H9 (cell line): ENCODE results near the gene KIAA1328. TPM values are rescaled to one million over a fixed set of nuclear protein-coding genes. Genes with fewer than 3 reads are reported as not detected.

Experiments used
- DNase-seq: peaks from one replicate; pipeline ENCODE4 v3.0.0-alpha.2; 2017
- H2AFZ ChIP-seq: one replicate; pipeline ENCODE4 v1.6.1; 2013; ENCODE audit warnings: mild to moderate bottlenecking, low read length, control low read depth, moderate library complexity
- H2AK5ac ChIP-seq: 2 replicates; pipeline ENCODE4 v1.6.1; 2013; ENCODE audit warnings: low read length, control low read depth, mixed read lengths; ENCODE audit not compliant: insufficient read length
- H2BK120ac ChIP-seq: one replicate; pipeline ENCODE4 v1.6.1; 2013; ENCODE audit warnings: low read depth, mild to moderate bottlenecking, low read length, control low read depth, inconsistent platforms; ENCODE audit not compliant: poor library complexity, severe bottlenecking
- H2BK12ac ChIP-seq: 2 replicates; pipeline ENCODE4 v1.6.1; 2013; ENCODE audit warnings: low read length, control low read depth, mixed read lengths, low read depth; ENCODE audit not compliant: insufficient read length
- H2BK15ac ChIP-seq: 2 replicates; pipeline ENCODE4 v1.6.1; 2013; ENCODE audit warnings: low read depth, low read length, control low read depth
- H2BK20ac ChIP-seq: one replicate; pipeline ENCODE4 v1.6.1; 2013; ENCODE audit warnings: low read depth, mild to moderate bottlenecking, low read length, control low read depth, inconsistent platforms; ENCODE audit not compliant: poor library complexity, severe bottlenecking
- H2BK5ac ChIP-seq: 2 replicates; pipeline ENCODE4 v1.6.1; 2013; ENCODE audit warnings: low read length, control low read depth, mixed read lengths; ENCODE audit not compliant: insufficient read length
- H3K14ac ChIP-seq: 2 replicates; pipeline ENCODE4 v1.6.1; 2013; ENCODE audit warnings: low read length, control low read depth; ENCODE audit not compliant: insufficient read depth
- H3K18ac ChIP-seq: 2 replicates; pipeline ENCODE4 v1.6.1; 2013; ENCODE audit warnings: low read depth, mild to moderate bottlenecking, mixed read lengths, low read length, control low read depth; ENCODE audit not compliant: insufficient read length
- H3K23ac ChIP-seq: 2 replicates; pipeline ENCODE4 v1.6.1; 2013; ENCODE audit warnings: low read length, control low read depth, mixed read lengths, low read depth; ENCODE audit not compliant: insufficient read length
- H3K23me2 ChIP-seq: 2 replicates; pipeline ENCODE4 v1.6.1; 2013; ENCODE audit warnings: low read depth, mild to moderate bottlenecking, mixed read lengths, low read length, control low read depth; ENCODE audit not compliant: insufficient read length, poor library complexity, severe bottlenecking
- H3K27ac ChIP-seq: 2 replicates; pipeline ENCODE4 v1.5.1; 2013; ENCODE audit warnings: low read length, control low read depth, mixed read lengths, low read depth; ENCODE audit not compliant: insufficient read length
- H3K27me3 ChIP-seq: 2 replicates; pipeline ENCODE4 v1.6.1; 2013; ENCODE audit warnings: low read length, control low read depth, inconsistent platforms; ENCODE audit not compliant: insufficient read depth
- H3K4ac ChIP-seq: 2 replicates; pipeline ENCODE4 v1.6.1; 2013; ENCODE audit warnings: low read depth, mild to moderate bottlenecking, control low read depth, inconsistent platforms, low read length, moderate library complexity
- H3K4me1 ChIP-seq: 2 replicates; pipeline ENCODE4 v1.6.1; 2013; ENCODE audit warnings: low read length, control low read depth, inconsistent platforms; ENCODE audit not compliant: insufficient read depth
- H3K4me2 ChIP-seq: 2 replicates; pipeline ENCODE4 v1.6.1; 2013; ENCODE audit warnings: low read length, control low read depth, mixed read lengths; ENCODE audit not compliant: insufficient read length, insufficient read depth
- H3K56ac ChIP-seq: 2 replicates; pipeline ENCODE4 v1.6.1; 2013; ENCODE audit warnings: low read depth, mild to moderate bottlenecking, mixed read lengths, low read length, control low read depth; ENCODE audit not compliant: insufficient read length
- H3K79me1 ChIP-seq: 2 replicates; pipeline ENCODE4 v1.6.1; 2013; ENCODE audit warnings: low read depth, mild to moderate bottlenecking, moderate library complexity, low read length, control low read depth, inconsistent platforms; ENCODE audit not compliant: insufficient read depth, poor library complexity, severe bottlenecking
- H3K79me2 ChIP-seq: 2 replicates; pipeline ENCODE4 v1.6.1; 2013; ENCODE audit warnings: low read length, control low read depth, inconsistent platforms; ENCODE audit not compliant: insufficient read depth
- H3K9ac ChIP-seq: 2 replicates; pipeline ENCODE4 v1.6.1; 2013; ENCODE audit warnings: low read length, control low read depth, mixed read lengths; ENCODE audit not compliant: insufficient read length; ENCODE audit errors: extremely low read depth
- H3K9me3 ChIP-seq: one replicate; pipeline ENCODE4 v1.6.1; 2013; ENCODE audit warnings: low read depth, low read length, inconsistent platforms; ENCODE audit not compliant: control insufficient read depth
- H3T11ph ChIP-seq: one replicate; pipeline ENCODE4 v1.6.1; 2013; ENCODE audit warnings: mild to moderate bottlenecking, low read length, control low read depth, inconsistent platforms
- H4K20me1 ChIP-seq: one replicate; pipeline ENCODE4 v1.6.1; 2013; ENCODE audit not compliant: control insufficient read depth, insufficient read length, insufficient read depth
- H4K5ac ChIP-seq: 2 replicates; pipeline ENCODE4 v1.6.1; 2013; ENCODE audit warnings: low read depth, mild to moderate bottlenecking, mixed read lengths, low read length, control low read depth; ENCODE audit not compliant: insufficient read length
- H4K8ac ChIP-seq: replicated peaks from 2 replicates; pipeline ENCODE4 v1.6.1; 2013; ENCODE audit warnings: low read length, control low read depth, mixed read lengths, low read depth; ENCODE audit not compliant: insufficient read length
- H4K91ac ChIP-seq: 2 replicates; pipeline ENCODE4 v1.6.1; 2013; ENCODE audit warnings: low read depth, mild to moderate bottlenecking, moderate library complexity, mixed read lengths, low read length, control low read depth; ENCODE audit not compliant: insufficient read length
- H3K27ac Mint-ChIP-seq, 3 experiments: 2 replicates in 2 of 3; 3 replicates in 1 of 3; pipeline ENCODE4 v1.8.0; 2020 to 2021; ENCODE audit warnings: mixed read lengths in 3 of 3, mild to moderate bottlenecking in 1 of 3, moderate library complexity in 1 of 3
- H3K27me3 Mint-ChIP-seq: 2 replicates; pipeline ENCODE4 v1.8.0; 2021; ENCODE audit warnings: low read depth, mild to moderate bottlenecking, moderate library complexity, mixed read lengths
- H3K36me3 Mint-ChIP-seq, 3 experiments: 2 replicates in 2 of 3; 3 replicates in 1 of 3; pipeline ENCODE4 v1.8.0; 2020 to 2021; ENCODE audit warnings: low read depth in 3 of 3, mixed read lengths in 3 of 3; ENCODE audit not compliant: insufficient read depth in 1 of 3
- H3K4me1 Mint-ChIP-seq, 2 experiments: 2 replicates each; pipeline ENCODE4 v1.8.0; 2020; ENCODE audit warnings: mixed read lengths in 2 of 2
- H3K4me3 Mint-ChIP-seq, 2 experiments: 2 replicates in 1 of 2; 3 replicates in 1 of 2; pipeline ENCODE4 v1.8.0; 2020 to 2021; ENCODE audit warnings: mild to moderate bottlenecking in 2 of 2, mixed read lengths in 2 of 2, moderate library complexity in 1 of 2
- H3K9me3 Mint-ChIP-seq, 2 experiments: 2 replicates in 1 of 2; 3 replicates in 1 of 2; pipeline ENCODE4 v1.8.0; 2020; ENCODE audit warnings: mild to moderate bottlenecking in 2 of 2, mixed read lengths in 2 of 2, moderate library complexity in 1 of 2
- CTCF ChIP-seq: fragments of 200-600 bp; sonication (generic); conservative IDR thresholded peaks from 3 replicates; pipeline ENCODE4 v1.8.0; 2021; ENCODE audit warnings: antibody characterized with exemption, mild to moderate bottlenecking
- WGBS: extraction: QIAGEN DNeasy Blood & Tissue Kit; methylation state at CpG from one replicate; pipeline ENCODE4 v1.1.7; 2013; ENCODE audit warnings: missing lambda C conversion rate, low lambda C conversion rate, mixed read lengths; ENCODE audit not compliant: insufficient read length; ENCODE audit errors: extremely low coverage; 5-methylcytosine and 5-hydroxymethylcytosine counted together
- total RNA-seq: library from RNA; stranded (reverse); gene quantifications from 2 replicates; pipeline ENCODE4 v1.2.1, GENCODE V29; 2021

Gene KIAA1328
- total RNA-seq, 1 experiment from 2014 or later = 4.9 TPM

GRCh38 chr18:36828157-36828629, 734 bp upstream of the KIAA1328 start:
- Histone ChIP-seq H4K91ac (no peak overlapping the region), H3K18ac (peak overlapping the region; percentile 95), H3K56ac (no peak overlapping the region), H4K8ac (no peak overlapping the region), H2BK12ac (no peak overlapping the region), H2BK15ac (no peak overlapping the region), H3K9me3 (no peaks in the 10 kb centered on the region), H3K79me2 (no peaks in the 10 kb centered on the region), H4K5ac (peak overlapping the region; percentile 42), H3K4me1 (no peaks in the 10 kb centered on the region), H3K23ac (no peak overlapping the region), H2BK5ac (no peak overlapping the region), H3K23me2 (no peaks in the 10 kb centered on the region), H2AK5ac (no peak overlapping the region), H3K9ac (peak overlapping the region; percentile 82), H3K4ac (no peak overlapping the region), H2AFZ (peak overlapping the region; percentile 44), H3K79me1 (peaks cover 3% of the 10 kb centered on the region), H4K20me1 (no peaks in the 10 kb centered on the region), H3K14ac (peak overlapping the region; percentile 90), H3T11ph (no peak overlapping the region), H2BK20ac (no peak overlapping the region), H2BK120ac (no peak overlapping the region), H3K27me3 (no peaks in the 10 kb centered on the region), H3K4me2 (peak overlapping the region; percentile 81), H3K27ac (no peak overlapping the region)
- peak overlapping the region; percentile 98 to 99 for H3K4me3 Mint-ChIP-seq
- H3K36me3 Mint-ChIP-seq = peaks cover 16 to 36% (median 16%) of the 10 kb centered on the region in 3 experiments
- no peaks in the 10 kb centered on the region for H3K27me3 Mint-ChIP-seq
- TF ChIP-seq CTCF = no peak
- H3K27ac Mint-ChIP-seq = peak overlapping the region; percentile 93 to 97 (median 95)
- peak; percentile 53 for DNase-seq
- no CpG with 5 or more reads among the region's 18 CpGs for WGBS
- H3K4me1 Mint-ChIP-seq = peaks cover 18 to 20% of the 10 kb centered on the region in 2 experiments
- H3K9me3 Mint-ChIP-seq = no peaks in the 10 kb centered on the region
